Activated CD4-positive, CD25-positive, alpha-beta regulatory T cell (primary cell): ENCODE measurements around the gene MRAS.
"Not testable (repeated sequence)": the region's sequence is repeated elsewhere in the genome, so short reads cannot be mapped to it uniquely, and the experiment has no call there.

Experiments
- DNase-seq, 4 experiments: peaks; one replicate each; lab custom pipeline; 2025; lab: John Stamatoyannopoulos, UW

The MRAS gene

GRCh38 chr3:138445236-138445635 lies 96.9 kb downstream of the MRAS start:
- no peak for DNase-seq

- no peak for DNase-seq
Observed at GRCh38 chr3:138445654-138446053, 97.3 kb downstream of the MRAS start.

GRCh38 chr3:138448631-138449030 lies 100.3 kb downstream of the MRAS start:
- no peak for DNase-seq

- DNase-seq, result no peak
Observed at GRCh38 chr3:138449490-138449889, 101.1 kb downstream of the MRAS start.

- no peak for DNase-seq
Observed at GRCh38 chr3:138450181-138450580, 101.8 kb downstream of the MRAS start.

- no peak for DNase-seq
Observed at GRCh38 chr3:138450704-138451424, 102.5 kb downstream of the MRAS start.

GRCh38 chr3:138451595-138452162 lies 103.3 kb downstream of the MRAS start:
- no peak for DNase-seq

GRCh38 chr3:138452436-138452835 lies 104.1 kb downstream of the MRAS start:
- no peak for DNase-seq

GRCh38 chr3:138453940-138454339 lies 105.6 kb downstream of the MRAS start:
- not testable (repeated sequence) for DNase-seq
